HG02852 (cell line): ENCODE measurements around the gene ADGRG2.
"Not testable (repeated sequence)": the region's sequence is repeated elsewhere in the genome, so short reads cannot be mapped to it uniquely, and the experiment has no call there.

Experiments used
- ATAC-seq: cut with Tn5 transposase; IDR thresholded peaks from one replicate; pipeline ENCODE4 v1.9.1; 2021; ENCODE audit warnings: mild to moderate bottlenecking, moderate library complexity; ENCODE audit not compliant: unreplicated experiment

The ADGRG2 gene

DNA sequence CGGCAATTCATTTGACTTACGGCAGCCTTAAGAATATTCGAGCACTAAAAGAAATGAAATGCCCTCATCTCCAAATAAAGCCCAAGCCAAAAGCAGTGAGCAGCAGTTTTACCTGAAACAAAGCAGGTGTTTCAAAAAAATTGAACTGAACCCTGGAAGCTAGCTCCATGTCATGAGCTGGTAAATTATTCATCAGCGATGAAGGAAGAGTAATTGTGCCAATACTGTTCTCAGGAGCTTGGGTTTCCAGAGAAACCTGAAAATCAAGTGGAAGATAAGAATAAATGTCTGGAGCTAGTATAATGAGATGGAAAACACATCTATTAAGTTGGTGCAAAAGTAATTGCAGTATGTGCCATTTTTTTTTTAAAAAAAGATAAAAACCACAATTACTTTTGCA, 114.4 kb downstream of the ADGRG2 start:
- ATAC-seq = no peak

DNA sequence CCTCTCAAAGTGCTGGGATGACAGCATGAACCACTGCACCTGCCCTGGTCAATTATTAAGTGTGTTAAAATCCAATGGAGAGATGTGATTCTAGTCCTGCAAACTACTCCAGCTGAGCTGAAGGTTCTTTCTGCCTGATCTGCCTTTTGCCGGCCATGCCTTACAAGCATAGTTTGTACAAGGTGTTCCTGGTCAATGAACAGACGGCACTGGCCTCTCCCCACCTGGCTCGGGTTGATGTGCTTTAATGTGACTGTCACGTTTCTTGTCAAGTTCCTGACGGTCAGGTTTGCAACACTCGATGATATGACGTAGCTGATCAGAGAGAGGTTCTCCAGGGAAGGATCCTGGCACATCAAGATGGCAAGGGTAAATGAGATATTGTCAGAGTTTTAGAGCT, 115.3 kb downstream of the ADGRG2 start:
- ATAC-seq = no peak

GRCh38 chrX:19005909-19006308, 116.4 kb downstream of the ADGRG2 start:
- ATAC-seq = no peak

- ATAC-seq = no peak
Measured at GRCh38 chrX:19003756-19004155, 118.5 kb downstream of the ADGRG2 start.

- no peak for ATAC-seq
Measured at GRCh38 chrX:18998653-18999052, 123.6 kb downstream of the ADGRG2 start.

- ATAC-seq = no peak
Measured at GRCh38 chrX:18997916-18998315, 124.4 kb downstream of the ADGRG2 start.

- ATAC-seq = no peak
Measured at GRCh38 chrX:18996536-18996935, 125.7 kb downstream of the ADGRG2 start.

- ATAC-seq = no peak
Measured at GRCh38 chrX:18995221-18995620, 127.0 kb downstream of the ADGRG2 start.

GRCh38 chrX:18994713-18995112, 127.6 kb downstream of the ADGRG2 start:
- ATAC-seq = no peak

DNA sequence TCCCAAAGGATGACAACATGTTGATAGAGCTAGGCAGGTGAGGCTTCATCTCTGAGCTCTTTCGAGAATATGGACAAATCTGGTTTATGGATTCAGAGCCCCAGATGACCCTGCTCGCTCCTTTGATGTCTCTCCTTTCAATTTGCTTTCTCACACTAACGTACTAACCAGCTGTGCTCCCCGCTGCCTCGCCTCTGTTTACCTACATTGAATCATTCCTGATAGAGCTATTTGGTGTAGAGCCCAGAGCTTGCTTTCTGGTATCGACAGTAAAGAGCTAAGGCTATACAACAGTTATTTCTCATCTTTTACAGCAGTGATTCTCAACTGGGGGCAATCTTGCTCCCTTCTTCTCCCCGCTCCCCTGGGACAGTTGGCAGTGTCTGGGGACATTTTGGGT, 129.4 kb downstream of the ADGRG2 start:
- ATAC-seq = no peak

- ATAC-seq = no peak
Measured at GRCh38 chrX:18985186-18985435, 137.2 kb downstream of the ADGRG2 start.

- ATAC-seq = peak; percentile 85
Measured at GRCh38 chrX:18984381-18985185, 137.7 kb downstream of the ADGRG2 start.

- peak; percentile 42 for ATAC-seq
Measured at GRCh38 chrX:18983666-18984380, 138.4 kb downstream of the ADGRG2 start, which contains the start of gene PHKA2. Gene PHKA2 (minus strand): TSS chrX:18984114. CDS start chrX:18983932, 182 bp downstream.

- ATAC-seq = no peak
Measured at GRCh38 chrX:18981124-18981807, 141.0 kb downstream of the ADGRG2 start.

DNA sequence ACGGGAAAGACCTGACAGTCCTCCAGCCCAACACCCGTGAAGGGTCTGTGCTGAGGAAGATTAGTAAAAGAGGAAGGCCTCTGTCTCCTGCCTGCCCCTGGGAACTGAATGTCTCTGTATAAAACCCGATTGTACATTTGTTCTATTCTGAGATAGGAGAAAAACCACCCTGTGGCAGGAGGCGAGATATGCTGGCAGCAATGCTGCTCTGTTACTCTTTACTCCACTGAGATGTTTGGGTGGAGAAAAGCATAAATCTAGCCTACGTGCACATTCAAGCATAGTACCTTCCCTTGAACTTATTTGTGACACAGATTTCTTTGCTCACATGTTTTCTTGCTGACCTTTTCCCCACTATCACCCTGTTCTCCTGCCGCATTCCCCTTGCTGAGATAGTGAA, 142.0 kb downstream of the ADGRG2 start:
- ATAC-seq = not testable (repeated sequence)

GRCh38 chrX:18974993-18975392, 147.3 kb downstream of the ADGRG2 start:
- no peak for ATAC-seq

- no peak for ATAC-seq
Measured at GRCh38 chrX:18973527-18974192, 148.6 kb downstream of the ADGRG2 start.

- no peak for ATAC-seq
Measured at GRCh38 chrX:18971506-18971905, 150.8 kb downstream of the ADGRG2 start.

DNA sequence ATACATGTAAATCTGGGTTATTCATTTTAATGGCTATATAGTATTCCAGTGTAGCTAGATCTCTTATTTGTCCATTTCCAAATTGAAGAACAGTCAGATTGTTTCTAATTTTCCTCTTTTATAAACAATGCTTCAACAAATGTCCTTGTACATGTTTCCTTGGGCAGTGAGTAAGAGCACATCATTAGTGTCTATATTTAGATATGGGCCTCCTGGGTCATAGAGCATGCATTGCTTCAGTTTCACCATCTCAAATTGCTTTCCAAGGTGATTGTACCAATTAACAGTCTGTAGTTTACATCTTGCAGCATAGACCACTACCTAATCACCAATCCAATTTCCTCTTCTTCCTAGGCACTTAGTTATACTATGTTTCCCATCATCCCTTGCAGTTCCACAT, 151.8 kb downstream of the ADGRG2 start:
- no peak for ATAC-seq

GRCh38 chrX:18966624-18967023, 155.6 kb downstream of the ADGRG2 start:
- ATAC-seq = no peak

GRCh38 chrX:18964901-18965300, 157.4 kb downstream of the ADGRG2 start:
- no peak for ATAC-seq
